T-cell (primary cell): ENCODE measurements around the gene SLC43A2. TPM values are rescaled to one million over a fixed set of nuclear protein-coding genes. Genes with fewer than 3 reads are reported as not detected.

Experiments
- ATAC-seq, 4 experiments: fragments of 200-7000 bp in 3 of 4; fragments of 150-1000 bp in 1 of 4; cut with Tn5 transposase; replicated peaks in 1 of 4; 1 replicate in 3 of 4; 2 replicates in 1 of 4; pipeline ENCODE4 v1.10.0; 2021; ENCODE audit warnings: moderate library complexity in 3 of 4, mild to moderate bottlenecking in 2 of 4, moderate number of reproducible peaks in 1 of 4
- CTCF ChIA-PET, 2 donors: fragments of 300-600 bp; sonication (Branson Sonifier 250); formaldehyde crosslinking; loops; one replicate each; lab custom pipeline; 2022; ENCODE audit warnings: antibody characterized with exemption in 2 of 2; lab: Charles Lee
- POLR2A ChIA-PET, 2 donors: fragments of 300-600 bp; sonication (Branson Sonifier 250); formaldehyde crosslinking; loops; one replicate each; lab custom pipeline; 2022; ENCODE audit warnings: antibody characterized with exemption in 2 of 2; lab: Charles Lee
- DNase-seq, 35 experiments: peaks; one replicate each; pipeline versions ENCODE4 v3.0.0 to v3.0.0-alpha.2; 2013 to 2023
- H3K27ac ChIP-seq: one replicate; pipeline ENCODE4 v1.5.1; 2013; ENCODE audit warnings: low read length
- H3K27me3 ChIP-seq, 2 experiments: replicated peaks in 1 of 2; 1 replicate in 1 of 2; 2 replicates in 1 of 2; pipeline versions ENCODE4 v1.6.1 to v1.7.0; 2013; ENCODE audit warnings: low read length in 1 of 2, mixed read lengths in 1 of 2; ENCODE audit not compliant: control insufficient read depth in 2 of 2, insufficient read depth in 2 of 2; ENCODE audit errors: extremely low read depth in 1 of 2
- H3K36me3 ChIP-seq, 2 donors: 1 replicate in 1 of 2; 2 replicates in 1 of 2; pipeline versions ENCODE4 v1.6.1 to v1.7.0; 2013; ENCODE audit warnings: low read length in 1 of 2; ENCODE audit not compliant: control insufficient read depth in 2 of 2, insufficient read depth in 1 of 2; ENCODE audit errors: extremely low read depth in 1 of 2
- H3K4me1 ChIP-seq, 2 experiments: 1 replicate in 1 of 2; 2 replicates in 1 of 2; pipeline versions ENCODE4 v1.6.1 to v1.7.0; 2013; ENCODE audit warnings: low read length in 2 of 2, mixed read lengths in 1 of 2; ENCODE audit not compliant: insufficient read depth in 2 of 2, control insufficient read depth in 1 of 2; ENCODE audit errors: extremely low read depth in 1 of 2
- H3K4me3 ChIP-seq, 2 donors: 1 replicate in 1 of 2; 2 replicates in 1 of 2; pipeline versions ENCODE4 v1.5.1 to v1.7.0; 2013; ENCODE audit warnings: mild to moderate bottlenecking in 2 of 2, low read length in 1 of 2, moderate library complexity in 1 of 2; ENCODE audit not compliant: control insufficient read depth in 1 of 2; ENCODE audit errors: extremely low read depth in 1 of 2
- H3K9me3 ChIP-seq: 2 replicates; pipeline ENCODE4 v1.7.0; 2013
- H3K27ac Mint-ChIP-seq, 2 donors: one replicate each; pipeline ENCODE4 v1.8.0; 2020 to 2021; ENCODE audit warnings: mild to moderate bottlenecking in 2 of 2, mixed read lengths in 2 of 2
- H3K27me3 Mint-ChIP-seq, 2 donors: one replicate each; pipeline ENCODE4 v1.8.0; 2021 to 2022; ENCODE audit warnings: mixed read lengths in 2 of 2
- H3K36me3 Mint-ChIP-seq: one replicate; pipeline ENCODE4 v1.8.0; 2021; ENCODE audit warnings: mixed read lengths
- H3K4me1 Mint-ChIP-seq, 3 donors: one replicate each; pipeline ENCODE4 v1.8.0; 2020 to 2022; ENCODE audit warnings: mixed read lengths in 3 of 3, mild to moderate bottlenecking in 1 of 3
- H3K4me3 Mint-ChIP-seq, 3 donors: one replicate each; pipeline ENCODE4 v1.8.0; 2020 to 2022; ENCODE audit warnings: mild to moderate bottlenecking in 3 of 3, mixed read lengths in 3 of 3, moderate library complexity in 3 of 3
- H3K9me3 Mint-ChIP-seq, 3 donors: one replicate each; pipeline ENCODE4 v1.8.0; 2020 to 2022; ENCODE audit warnings: mixed read lengths in 3 of 3
- WGBS: methylation state at CpG from one replicate; pipeline ENCODE4 v1.1.5; 2013; ENCODE audit warnings: missing lambda C conversion rate; ENCODE audit not compliant: insufficient coverage; 5-methylcytosine and 5-hydroxymethylcytosine counted together
- total RNA-seq, 35 experiments: library from RNA in 6 of 35; stranded (reverse) in 6 of 35; fragments of 120-200 nt in 1 of 35; gene quantifications; one replicate each; pipeline versions ENCODE4 v1.2.1 to v1.2.4 and lab custom pipeline; 2013 to 2026

SLC43A2 gene
- total RNA-seq, 5 donors from 2014 or later (not counting 1 experiment from before 2014, with no cell fraction given), result 3.8 to 14.7 (median 7.8) TPM

DNA sequence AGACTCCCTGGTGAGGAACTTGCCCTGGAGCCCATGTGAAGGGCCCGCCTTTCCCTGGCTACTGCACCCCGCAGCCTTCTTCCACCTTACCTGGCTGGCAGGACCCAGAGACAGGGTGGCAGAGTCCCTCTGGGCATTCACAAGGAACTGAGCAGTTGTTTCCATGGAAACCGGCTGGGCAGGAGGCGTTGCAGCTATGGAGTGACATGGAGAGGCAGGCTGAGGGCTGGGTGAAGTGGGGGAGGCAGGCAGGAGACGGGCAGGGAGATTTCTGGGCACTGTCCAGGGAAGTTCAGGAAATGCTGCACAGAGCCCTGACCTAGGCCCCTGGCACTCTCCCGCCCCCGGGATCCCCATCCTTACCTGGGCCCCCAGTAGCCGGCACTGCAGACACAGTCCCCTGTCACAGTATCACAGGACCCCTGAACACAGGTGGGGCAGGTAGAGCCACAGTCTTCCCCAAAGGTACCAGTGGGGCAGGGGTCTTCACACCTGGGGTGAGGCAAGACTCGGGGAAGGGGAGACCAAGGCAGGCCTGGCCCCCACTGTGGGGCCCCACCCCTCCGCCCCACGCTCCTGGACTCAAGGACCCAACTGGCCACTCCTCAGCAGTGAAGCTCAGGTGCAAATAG lies 11.0 kb upstream of the SLC43A2 start:
- no peaks in the 10 kb centered on the region for H3K36me3 Mint-ChIP-seq
- ChIA-PET CTCF (no interaction called here), POLR2A (interaction anchor here in 1 of 2 donors (0.7 kb wide), 1 partner anchor 187 kb away, joined by 9 read pairs; no protein-coding TSS in a partner anchor)
- WGBS, result 85% methylated on average over 11 of the region's 11 CpGs
- H3K4me3 Mint-ChIP-seq, result no peak overlapping the region
- Histone ChIP-seq H3K4me3 (no peak overlapping the region), H3K4me1 (peaks cover 4 to 10% of the 10 kb centered on the region in 2 experiments), H3K27ac (no peak overlapping the region), H3K36me3 (no peaks in the 10 kb centered on the region), H3K9me3 (no peaks in the 10 kb centered on the region), H3K27me3 (peaks cover 0 to 9% of the 10 kb centered on the region in 2 experiments)
- H3K27ac Mint-ChIP-seq, result peak overlapping the region in 1 of 2 donors; percentile 44
- ATAC-seq (no peak), DNase-seq (no peak)
- peaks cover 7 to 10% (median 8%) of the 10 kb centered on the region in 3 donors for H3K4me1 Mint-ChIP-seq
- H3K27me3 Mint-ChIP-seq, result no peaks in the 10 kb centered on the region
- no peaks in the 10 kb centered on the region for H3K9me3 Mint-ChIP-seq

DNA sequence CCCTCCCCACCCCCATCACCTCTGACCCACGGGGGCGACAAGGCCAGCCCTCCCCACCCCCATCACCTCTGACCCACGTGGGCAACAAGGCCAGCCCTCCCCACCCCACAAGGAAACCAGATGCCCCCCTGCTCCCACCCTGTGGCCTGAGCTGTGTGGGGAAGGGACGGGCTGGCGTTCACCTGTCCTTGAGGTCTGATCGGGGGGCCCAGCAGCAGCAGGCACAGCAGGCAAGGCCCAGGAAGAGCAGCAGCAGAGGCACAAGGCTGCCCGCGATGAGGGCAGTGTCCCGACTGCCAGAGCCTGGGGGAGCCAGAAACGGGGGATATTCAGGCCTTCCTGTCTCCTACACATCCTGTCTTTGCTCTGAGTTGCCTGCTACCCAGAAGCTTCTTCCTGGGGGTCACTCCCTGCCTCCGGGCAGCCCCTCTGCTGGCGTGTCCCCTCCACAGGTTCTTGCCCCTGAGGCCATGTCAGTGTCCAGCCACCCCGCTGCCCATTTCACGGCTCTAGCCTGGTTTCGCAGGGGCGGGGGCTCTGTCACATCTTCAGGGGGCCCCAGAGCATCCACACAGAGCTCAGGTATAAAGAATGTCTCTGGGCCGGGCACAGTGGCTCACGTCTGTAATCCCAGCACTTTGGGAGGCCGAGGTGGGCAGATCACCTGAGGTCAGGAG lies 10.1 kb upstream of the SLC43A2 start:
- no peaks in the 10 kb centered on the region for H3K36me3 ChIP-seq
- no peaks in the 10 kb centered on the region for H3K9me3 ChIP-seq
- Mint-ChIP-seq H3K27ac (no peak overlapping the region), H3K36me3 (no peaks in the 10 kb centered on the region), H3K4me3 (no peak overlapping the region), H3K27me3 (no peaks in the 10 kb centered on the region), H3K4me1 (peaks cover 0 to 2% (median 0%) of the 10 kb centered on the region in 3 donors), H3K9me3 (no peaks in the 10 kb centered on the region)
- DNase-seq (no peak), ATAC-seq (no peak)
- ChIA-PET CTCF (no interaction called here), POLR2A (interaction anchor here in 1 of 2 donors (0.6 to 0.7 kb wide), 2 partner anchors 187 to 1910 kb away, joined by 9 to 11 read pairs; no protein-coding TSS in a partner anchor)
- H3K27me3 ChIP-seq, result no peaks in the 10 kb centered on the region
- no peak overlapping the region for H3K27ac ChIP-seq
- H3K4me1 ChIP-seq, result peaks cover 0 to under 1% of the 10 kb centered on the region in 2 experiments
- WGBS, result 71% methylated on average over 13 of the region's 19 CpGs
- H3K4me3 ChIP-seq, result no peak overlapping the region

GRCh38 chr17:1638171-1638590 lies 9.5 kb upstream of the SLC43A2 start:
- H3K36me3 ChIP-seq, result no peaks in the 10 kb centered on the region

GRCh38 chr17:1636732-1637285 lies 8.2 kb upstream of the SLC43A2 start:
- no peaks in the 10 kb centered on the region for H3K27me3 ChIP-seq
- DNase-seq (no peak), ATAC-seq (no peak)
- no peak overlapping the region for H3K27ac Mint-ChIP-seq
- no peak overlapping the region for H3K4me3 ChIP-seq
- H3K27ac ChIP-seq, result no peak overlapping the region
- H3K36me3 ChIP-seq, result no peaks in the 10 kb centered on the region
- H3K36me3 Mint-ChIP-seq, result no peaks in the 10 kb centered on the region
- no peak overlapping the region for H3K4me3 Mint-ChIP-seq
- ChIA-PET POLR2A (no interaction called here), CTCF (no interaction called here)
- no peaks in the 10 kb centered on the region for H3K4me1 ChIP-seq
- H3K27me3 Mint-ChIP-seq, result no peaks in the 10 kb centered on the region
- H3K9me3 Mint-ChIP-seq, result no peaks in the 10 kb centered on the region
- H3K4me1 Mint-ChIP-seq, result peaks cover 0 to under 1% (median 0%) of the 10 kb centered on the region in 3 donors
- WGBS, result 81% methylated on average over 12 of the region's 15 CpGs
- no peaks in the 10 kb centered on the region for H3K9me3 ChIP-seq

More at GRCh38 chr17:1638171-1638590, 9.5 kb upstream of the SLC43A2 start:
- Mint-ChIP-seq H3K4me3 (no peak overlapping the region), H3K9me3 (no peaks in the 10 kb centered on the region), H3K27ac (peak overlapping the region in 1 of 2 donors; percentile 27), H3K36me3 (no peaks in the 10 kb centered on the region), H3K27me3 (no peaks in the 10 kb centered on the region), H3K4me1 (peaks cover 0 to 2% (median 0%) of the 10 kb centered on the region in 3 donors)
- DNase-seq, result no peak
- H3K4me3 ChIP-seq, result no peak overlapping the region
- no peak overlapping the region for H3K27ac ChIP-seq
- no peaks in the 10 kb centered on the region for H3K9me3 ChIP-seq
- CTCF ChIA-PET, result no interaction called here
- 83% methylated on average over 15 of the region's 17 CpGs for WGBS
- no peaks in the 10 kb centered on the region for H3K27me3 ChIP-seq
- ATAC-seq, result no peak
- no peaks in the 10 kb centered on the region for H3K4me1 ChIP-seq
- POLR2A ChIA-PET, result interaction anchor here in 1 of 2 donors (0.6 kb wide), 1 partner anchor 1911 kb away, joined by 11 read pairs; no protein-coding TSS in a partner anchor

DNA sequence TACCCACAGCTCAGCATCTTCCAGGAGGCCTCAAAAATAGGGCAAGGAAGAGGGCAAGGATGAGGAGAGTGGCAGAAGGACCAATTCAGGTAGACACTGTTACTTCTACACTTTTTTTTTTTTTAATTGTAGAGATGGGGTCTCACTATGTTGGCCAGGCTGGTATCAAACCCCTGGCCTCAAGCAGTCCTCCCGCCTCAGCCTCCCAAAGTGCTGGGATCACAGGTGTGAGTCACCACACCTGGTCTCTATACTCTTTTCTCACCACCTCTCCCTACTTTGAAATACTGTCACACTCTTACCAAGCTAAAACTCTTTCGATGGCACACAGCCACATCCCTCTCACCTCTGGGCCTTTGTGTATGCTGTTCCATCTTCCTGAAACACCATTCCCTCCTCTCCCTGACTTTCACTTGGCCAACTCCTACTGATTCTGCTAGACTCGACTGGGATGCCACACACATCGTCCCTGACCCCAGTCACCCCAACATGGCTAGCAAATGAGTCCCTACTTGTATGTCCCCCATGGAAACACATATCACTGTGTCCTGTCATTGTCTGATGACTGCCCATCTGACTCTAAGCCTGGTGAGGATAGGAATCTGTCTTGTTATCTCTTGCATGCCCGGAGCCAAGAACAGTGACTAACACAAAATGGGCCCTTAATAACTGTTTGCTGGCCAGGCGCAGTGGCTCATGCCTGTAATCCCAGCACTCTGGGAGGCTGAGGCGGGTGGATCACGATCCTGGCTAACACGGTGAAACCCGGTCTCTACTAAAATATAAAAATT lies 7.2 kb upstream of the SLC43A2 start:
- no peak for ATAC-seq
- Mint-ChIP-seq H3K9me3 (no peaks in the 10 kb centered on the region), H3K27ac (peak overlapping the region in 1 of 2 donors; percentile 0), H3K27me3 (no peaks in the 10 kb centered on the region), H3K4me3 (no peak overlapping the region), H3K36me3 (no peaks in the 10 kb centered on the region), H3K4me1 (peaks cover 0 to 4% (median 0%) of the 10 kb centered on the region in 3 donors)
- no peak overlapping the region for H3K4me3 ChIP-seq
- no peaks in the 10 kb centered on the region for H3K27me3 ChIP-seq
- ChIA-PET CTCF (no interaction called here), POLR2A (no interaction called here)
- H3K4me1 ChIP-seq, result no peaks in the 10 kb centered on the region
- no peak overlapping the region for H3K27ac ChIP-seq
- H3K36me3 ChIP-seq, result no peaks in the 10 kb centered on the region
- 75% methylated on average over 5 of the region's 10 CpGs for WGBS
- no peak for DNase-seq
- no peaks in the 10 kb centered on the region for H3K9me3 ChIP-seq
